ENCODE measurements around the gene PHKB. TPM values are rescaled to one million over a fixed set of nuclear protein-coding genes. Genes with fewer than 3 reads are reported as not detected.
A peak's percentile ranks its signal among the peaks of the same experiment; 100 is the strongest.

Gene PHKB
- total and polyA plus RNA-seq, 2 donors from 2014 or later: 48.3 to 80.5 TPM

- DNase-seq (peak in 4 of 5 donors; percentile 27 to 68 (median 51)), FAIRE-seq (no peak)
- intact Hi-C loops (cut with DNase I): no loop called here
- H3K9ac ChIP-seq (ENCODE audit: low read length in 3 of 3): peak overlapping the region; percentile 50 to 67 (median 66)
- no peak for TF ChIP-seq CTCF (IDR thresholded peaks at IDR 0.05; ENCODE audit: borderline replicate concordance, extremely low read depth, insufficient read depth)
- H3K9me3 ChIP-seq (ENCODE audit: control insufficient read depth in 2 of 3, insufficient read depth in 1 of 3, low read length in 3 of 3): no peaks in the 10 kb centered on the region
- H3K36me3 ChIP-seq (ENCODE audit: control insufficient read depth in 2 of 3, insufficient read depth in 3 of 3, low read length in 3 of 3): peaks cover 0 to 5% (median 0%) of the 10 kb centered on the region in 3 donors
- H3K27ac ChIP-seq (ENCODE audit: low read depth in 2 of 2, low read length in 2 of 2): peak overlapping the region; percentile 98 to 99
- H3K4me1 ChIP-seq (ENCODE audit: control insufficient read depth in 2 of 3, insufficient read depth in 2 of 3, low read depth in 1 of 3, low read length in 3 of 3): peaks cover 9 to 21% (median 16%) of the 10 kb centered on the region in 3 donors
- H3K27me3 ChIP-seq (ENCODE audit: control insufficient read depth, insufficient read depth, low read length): no peaks in the 10 kb centered on the region
- peak overlapping the region; percentile 77 to 99 (median 80) for H3K4me3 ChIP-seq (ENCODE audit: low read length in 3 of 3)
Measured at GRCh38 chr16:47461598-47462266, 601 bp downstream of the PHKB start.

- Histone ChIP-seq H3K4me1 (ENCODE audit: control insufficient read depth in 2 of 3, insufficient read depth in 2 of 3, low read depth in 1 of 3, low read length in 3 of 3) (peaks cover 9 to 21% (median 19%) of the 10 kb centered on the region in 3 donors), H3K27me3 (ENCODE audit: control insufficient read depth, insufficient read depth, low read length) (no peaks in the 10 kb centered on the region), H3K9me3 (ENCODE audit: control insufficient read depth in 2 of 3, insufficient read depth in 1 of 3, low read length in 3 of 3) (no peaks in the 10 kb centered on the region), H3K36me3 (ENCODE audit: control insufficient read depth in 2 of 3, insufficient read depth in 3 of 3, low read length in 3 of 3) (peaks cover 0 to 3% (median 0%) of the 10 kb centered on the region in 3 donors), H3K27ac (ENCODE audit: low read depth in 2 of 2, low read length in 2 of 2) (no peak overlapping the region), H3K9ac (ENCODE audit: low read length in 3 of 3) (no peak overlapping the region), H3K4me3 (ENCODE audit: low read length in 3 of 3) (no peak overlapping the region)
- no peak for TF ChIP-seq CTCF (IDR thresholded peaks at IDR 0.05; ENCODE audit: borderline replicate concordance, extremely low read depth, insufficient read depth)
- DNase-seq: no peak
- no peak for FAIRE-seq
- intact Hi-C loops (cut with DNase I): no loop called here
Measured at GRCh38 chr16:47463771-47464624, 2.9 kb downstream of the PHKB start.

- DNase-seq (no peak), FAIRE-seq (no peak)
- intact Hi-C loops (cut with DNase I): no loop called here
- no peak for TF ChIP-seq CTCF (IDR thresholded peaks at IDR 0.05; ENCODE audit: borderline replicate concordance, extremely low read depth, insufficient read depth)
- no peaks in the 10 kb centered on the region for H3K9me3 ChIP-seq (ENCODE audit: control insufficient read depth in 2 of 3, insufficient read depth in 1 of 3, low read length in 3 of 3)
- H3K4me1 ChIP-seq (ENCODE audit: control insufficient read depth in 2 of 3, insufficient read depth in 2 of 3, low read depth in 1 of 3, low read length in 3 of 3): peaks cover 0 to 10% (median 6%) of the 10 kb centered on the region in 3 donors
- no peaks in the 10 kb centered on the region for H3K27me3 ChIP-seq (ENCODE audit: control insufficient read depth, insufficient read depth, low read length)
- H3K36me3 ChIP-seq (ENCODE audit: control insufficient read depth in 2 of 3, insufficient read depth in 3 of 3, low read length in 3 of 3): peaks cover 0 to 3% (median 0%) of the 10 kb centered on the region in 3 donors
- H3K4me3 ChIP-seq (ENCODE audit: low read length in 3 of 3): no peak overlapping the region
- no peak overlapping the region for H3K27ac ChIP-seq (ENCODE audit: low read depth in 2 of 2, low read length in 2 of 2)
- H3K9ac ChIP-seq (ENCODE audit: low read length in 3 of 3): no peak overlapping the region
Measured at GRCh38 chr16:47465919-47466630, 4.9 kb downstream of the PHKB start.

All from kidney (tissue), 14 donors.